Stimulated activated CD4-positive, alpha-beta T cell treated with anti-CD3 and anti-CD28 coated beads, TNF-alpha, amount 100 ng/mL, for 1 hour (primary cell): Measurements from ENCODE around the gene ATG5.

Experiments
- DNase-seq, 3 donors: peaks; one replicate each; pipeline ENCODE4 v3.0.0-alpha.2; 2020; ENCODE audit warnings: low read depth in 3 of 3, low spot score in 1 of 3

ATG5 gene

DNA sequence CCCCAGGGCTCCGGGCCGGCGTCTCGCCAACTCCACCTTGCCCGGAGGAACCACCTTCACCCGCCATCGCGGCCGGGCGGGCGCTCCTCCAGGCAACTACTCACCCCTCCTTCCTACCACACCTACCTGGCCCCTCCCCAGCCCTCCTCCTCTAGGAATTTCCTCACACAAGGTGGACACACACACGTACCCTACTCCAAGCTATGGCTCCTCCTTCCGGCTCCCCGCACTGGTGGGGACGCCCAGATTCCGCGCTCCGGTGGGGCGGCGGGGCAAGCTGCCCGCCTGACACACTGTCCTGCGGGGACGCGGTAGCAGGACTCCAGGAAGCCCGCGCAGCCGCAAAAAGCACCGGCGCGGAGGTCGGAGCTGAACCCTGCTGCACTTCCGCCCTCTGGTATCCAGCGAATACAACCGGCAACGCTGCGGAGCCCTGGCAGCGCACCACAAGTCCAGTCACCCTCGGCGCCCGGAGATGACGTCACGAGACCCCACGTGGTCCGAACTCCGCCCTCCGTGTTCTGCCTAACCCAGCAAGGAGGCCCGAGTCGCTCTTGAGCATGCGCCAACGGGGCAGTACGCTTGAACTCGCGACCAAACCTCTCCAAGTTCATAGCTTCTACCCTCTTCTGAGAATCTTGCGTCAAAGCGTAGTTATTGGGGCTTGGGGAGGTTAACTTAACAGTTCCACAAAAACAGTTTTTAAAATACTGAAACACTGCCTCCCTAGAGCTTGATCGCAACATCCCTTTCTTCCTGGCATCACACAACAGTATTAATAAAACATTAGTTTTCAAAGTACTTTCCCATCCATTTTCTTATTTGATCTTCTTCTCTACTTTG is at the start of gene ATG5:
TSS of gene ATG5 (minus strand) at position 425 of the 843 bp plus-strand sequence. CDS start 9,552 bp downstream, outside the sequence.
- peak; percentile 99 for DNase-seq

GRCh38 chr6:106373502-106374239 is 48.1 kb upstream of the ATG5 start:
- no peak for DNase-seq

- DNase-seq = no peak
Observed at GRCh38 chr6:106372838-106373501, 47.4 kb upstream of the ATG5 start.

DNA sequence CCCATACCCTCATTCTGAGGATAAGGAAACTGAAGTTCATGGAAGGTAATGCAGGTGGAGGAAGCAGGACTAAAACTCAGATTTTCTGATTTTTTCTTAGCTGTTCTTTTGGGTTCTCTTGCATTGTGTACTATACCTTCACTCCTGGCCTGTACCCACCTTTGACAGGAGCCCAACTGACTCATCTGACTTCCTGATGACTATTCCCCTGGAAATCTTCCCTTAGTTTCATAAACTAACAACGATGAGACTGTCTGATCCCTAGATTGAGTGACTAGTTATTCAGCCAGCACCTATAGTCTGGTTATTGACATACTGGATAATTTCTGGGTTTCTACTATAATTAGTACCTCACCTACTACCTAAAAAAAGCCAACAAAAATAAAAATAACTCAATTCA is 45.1 kb upstream of the ATG5 start:
- DNase-seq = no peak

GRCh38 chr6:106369739-106370138 is 44.2 kb upstream of the ATG5 start:
- DNase-seq = no peak

- DNase-seq = no peak
Observed at GRCh38 chr6:106363401-106364138, 38.0 kb upstream of the ATG5 start.

- DNase-seq = no peak
Observed at GRCh38 chr6:106360989-106361430, 35.5 kb upstream of the ATG5 start.

DNA sequence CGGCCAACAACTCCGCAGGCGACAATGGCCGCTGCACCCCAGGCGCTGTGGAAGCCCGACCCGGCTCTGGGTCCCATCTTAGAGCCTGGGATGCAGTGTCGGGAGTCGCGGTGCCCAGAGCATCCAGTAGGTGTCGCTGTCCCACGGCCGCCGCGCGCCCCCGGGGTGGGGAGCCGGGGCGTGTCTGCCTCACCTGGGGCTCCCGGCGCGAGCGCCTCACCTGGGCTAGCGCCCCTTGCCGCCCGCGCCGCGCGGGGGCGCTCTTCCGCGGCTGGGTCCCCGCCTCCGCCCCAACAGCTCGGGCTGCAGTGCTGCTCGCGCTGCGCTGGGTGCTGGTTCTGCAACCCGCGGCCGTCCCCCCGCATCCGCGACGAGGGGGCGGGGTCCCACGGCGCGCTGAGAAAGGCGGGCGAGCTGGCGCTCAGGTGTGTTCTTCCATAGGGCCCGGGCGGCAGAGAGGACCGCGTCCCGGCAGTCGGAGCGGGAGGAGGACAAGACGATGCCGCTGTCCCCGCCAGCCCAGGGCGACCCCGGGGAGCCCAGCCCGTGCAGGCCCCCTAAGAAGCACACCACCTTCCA is 34.9 kb upstream of the ATG5 start, which contains the start of gene CRYBG1:
TSS of gene CRYBG1 (plus strand) at position 308 of the 579 bp plus-strand sequence. CDS start at position 500, 192 bp downstream.
- peak in 2 of 3 donors; percentile 42 to 61 for DNase-seq

GRCh38 chr6:106359959-106360409 is 34.4 kb upstream of the ATG5 start:
- no peak for DNase-seq

DNA sequence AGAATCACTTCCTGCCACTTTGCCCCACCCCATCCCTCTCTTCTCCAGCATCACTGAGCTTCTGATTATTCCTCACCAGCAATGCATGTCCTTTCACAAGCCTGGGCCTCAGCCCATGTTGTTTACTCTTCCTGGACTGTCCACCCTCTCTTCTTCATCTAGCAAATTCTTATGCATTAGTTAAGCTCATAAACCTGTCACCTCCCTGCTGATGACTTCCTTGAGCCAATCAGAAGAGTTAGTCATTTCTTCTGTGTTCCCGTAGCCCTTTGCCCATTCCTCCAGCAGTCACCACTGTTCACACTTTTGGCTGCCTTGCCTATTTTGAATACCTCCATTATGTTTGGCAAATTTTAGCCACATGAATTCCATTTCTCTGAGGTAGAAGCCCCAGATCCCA is 30.8 kb upstream of the ATG5 start:
- DNase-seq = no peak

DNA sequence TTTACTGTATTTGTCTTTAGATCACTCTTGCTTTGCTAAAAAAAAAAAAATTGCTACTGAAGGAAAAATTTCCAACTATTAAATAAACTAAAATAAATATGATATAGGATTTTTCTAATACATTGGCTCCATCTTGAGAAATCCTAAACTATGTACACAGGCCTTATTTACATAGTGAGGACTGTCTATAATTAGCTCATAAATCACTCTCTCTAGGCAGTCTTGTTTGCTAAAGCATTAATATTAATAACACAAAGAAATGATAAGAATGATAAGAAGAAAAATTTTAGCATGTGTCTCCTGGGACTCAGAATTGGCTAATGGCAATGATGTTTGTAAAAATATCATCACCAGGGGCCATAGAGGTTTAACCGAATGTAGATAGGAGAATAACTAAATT is 21.7 kb upstream of the ATG5 start:
- DNase-seq = no peak

- no peak for DNase-seq
Observed at GRCh38 chr6:106339334-106340029, 13.9 kb upstream of the ATG5 start.

DNA sequence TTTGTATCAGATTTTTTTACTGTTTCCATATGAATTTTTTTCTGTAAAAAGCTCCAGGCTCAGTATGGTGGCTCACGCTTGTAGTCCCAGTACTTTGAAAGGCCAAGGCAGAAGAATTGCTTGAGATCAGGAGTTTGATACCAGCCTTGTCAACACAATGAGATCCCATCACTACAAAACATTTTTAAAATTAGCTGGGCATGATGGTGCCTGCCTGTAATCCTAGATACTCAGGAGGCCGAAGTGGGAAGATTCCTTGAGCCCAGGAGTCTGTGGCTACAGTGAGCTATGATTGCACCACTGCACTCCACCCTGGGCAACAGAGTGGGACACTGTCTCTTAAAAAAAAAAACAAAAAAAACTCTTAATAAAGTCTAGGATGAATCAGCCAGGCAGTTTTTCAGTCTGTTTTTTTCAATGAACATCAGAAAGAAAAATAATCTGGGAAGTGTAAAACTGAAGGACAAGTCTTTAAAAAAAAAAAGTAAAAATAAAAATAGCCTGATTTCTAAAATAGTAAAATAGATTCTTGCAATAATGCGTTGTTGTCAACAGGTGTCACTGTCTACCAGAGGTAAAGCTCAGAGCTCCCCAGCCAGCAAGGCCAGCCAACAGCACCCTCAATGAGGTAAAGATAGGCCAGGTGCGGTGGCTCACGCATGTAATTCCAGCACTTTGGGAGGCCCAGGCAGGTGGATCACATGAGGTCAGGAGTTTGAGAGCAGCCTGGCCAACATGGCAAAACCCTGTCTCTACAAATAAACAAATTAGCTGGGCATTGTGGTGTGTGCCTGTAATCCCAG is 9.3 kb upstream of the ATG5 start:
- peak in 2 of 3 donors; percentile 21 for DNase-seq

GRCh38 chr6:106324726-106325335 is 729 bp downstream of the ATG5 start:
- DNase-seq = no peak

DNA sequence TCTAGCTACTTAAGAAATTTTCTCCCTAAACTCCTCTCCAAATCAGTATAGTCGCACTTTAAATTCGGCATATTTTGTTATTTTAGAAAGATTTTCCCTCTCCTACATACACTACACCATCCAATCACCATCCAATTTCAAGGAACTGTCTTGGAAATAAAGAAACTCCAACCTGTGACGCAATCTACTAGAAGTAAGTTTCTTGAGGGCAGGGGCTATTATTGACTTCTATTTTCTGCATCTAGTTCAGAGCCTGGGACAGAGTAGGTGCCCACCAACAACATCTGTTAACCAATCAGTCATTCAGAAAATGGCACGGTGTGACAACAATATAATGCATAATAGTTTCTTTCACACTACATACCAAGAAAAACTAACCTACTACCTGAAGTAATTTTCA is 3.6 kb downstream of the ATG5 start:
- DNase-seq = no peak

- DNase-seq = no peak
Observed at GRCh38 chr6:106318851-106319250, 6.7 kb downstream of the ATG5 start.

- DNase-seq = no peak
Observed at GRCh38 chr6:106318061-106318460, 7.5 kb downstream of the ATG5 start.

GRCh38 chr6:106316375-106316766 is 9.2 kb downstream of the ATG5 start:
- DNase-seq = no peak
